ENCODE measurements around the gene HEXB.

Gene HEXB

DNA sequence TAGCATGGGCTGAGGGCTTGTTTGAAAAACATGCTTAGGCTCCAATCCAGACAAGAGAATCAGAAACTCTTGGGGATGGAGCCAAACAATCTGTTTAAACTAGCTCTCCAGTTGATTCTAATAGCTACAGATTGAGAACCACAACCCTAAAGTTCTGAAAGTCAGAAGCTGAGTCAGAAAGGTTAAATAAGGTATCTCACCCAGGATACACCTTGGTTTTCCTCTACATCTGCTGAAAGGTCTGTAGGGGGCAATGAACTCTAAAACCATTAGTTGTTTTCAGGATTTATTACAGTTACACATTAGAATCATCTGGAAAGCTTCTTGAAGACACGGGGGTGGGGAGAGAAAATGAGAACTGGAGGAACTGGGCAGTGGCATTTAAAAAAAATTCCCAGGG is 76.2 kb downstream of the HEXB start:
- no peak for DNase-seq

DNA sequence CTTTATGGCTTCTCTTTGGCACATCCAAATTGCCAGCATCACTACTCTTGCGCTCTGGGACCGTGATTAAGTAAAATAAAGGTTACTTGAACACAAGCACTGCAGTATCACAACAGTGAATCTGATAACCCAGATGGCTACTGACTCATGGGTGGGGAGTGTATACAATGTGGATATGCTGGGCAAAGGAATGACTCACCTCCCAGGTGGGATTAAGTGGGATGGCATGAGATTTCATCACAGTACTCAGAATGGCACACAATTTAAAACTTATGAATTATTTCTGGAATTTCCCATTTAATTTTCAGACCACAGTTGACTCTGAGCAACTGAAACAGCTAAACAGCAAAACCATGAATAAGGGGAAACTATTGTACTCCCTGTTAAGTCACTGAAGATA is 77.6 kb downstream of the HEXB start:
- no peak for DNase-seq

DNA sequence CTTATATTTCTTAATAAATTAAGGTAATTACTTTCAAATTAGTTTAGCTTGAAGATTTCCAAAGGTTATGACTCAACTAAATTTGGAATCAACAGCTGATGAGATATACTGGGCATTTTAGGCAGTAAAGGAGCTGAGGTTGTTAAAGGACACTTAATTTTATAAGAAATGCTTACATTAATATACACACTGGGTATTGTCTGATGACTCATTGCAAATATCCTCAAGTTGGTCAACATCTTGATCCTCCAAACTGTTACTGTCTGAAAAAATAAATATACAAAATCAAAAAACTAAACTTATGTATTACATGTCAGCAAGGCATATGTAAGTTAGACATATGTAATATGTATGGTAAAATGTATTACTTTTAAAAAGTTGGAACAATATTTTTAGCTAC is 78.5 kb downstream of the HEXB start:
- DNase-seq: no peak

DNA sequence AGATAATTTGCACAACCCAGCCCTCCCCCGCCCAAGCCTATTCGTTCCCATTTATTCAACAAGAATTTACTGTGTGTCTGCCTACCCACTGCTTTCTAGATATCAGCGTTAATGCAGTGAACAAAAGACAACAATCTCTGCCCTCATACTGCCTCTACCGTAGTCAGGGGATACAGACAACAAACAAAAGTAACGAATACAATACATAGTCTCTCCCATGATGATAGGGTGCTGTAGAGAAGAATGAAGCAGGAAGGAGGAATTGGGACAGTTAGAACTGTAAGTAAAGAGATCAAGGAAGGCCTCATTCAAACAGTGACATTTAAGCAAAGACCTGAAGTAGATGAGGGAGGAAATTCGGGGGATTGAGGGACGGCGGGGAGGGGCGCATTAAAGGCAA is 80.2 kb downstream of the HEXB start:
- DNase-seq: no peak

DNA sequence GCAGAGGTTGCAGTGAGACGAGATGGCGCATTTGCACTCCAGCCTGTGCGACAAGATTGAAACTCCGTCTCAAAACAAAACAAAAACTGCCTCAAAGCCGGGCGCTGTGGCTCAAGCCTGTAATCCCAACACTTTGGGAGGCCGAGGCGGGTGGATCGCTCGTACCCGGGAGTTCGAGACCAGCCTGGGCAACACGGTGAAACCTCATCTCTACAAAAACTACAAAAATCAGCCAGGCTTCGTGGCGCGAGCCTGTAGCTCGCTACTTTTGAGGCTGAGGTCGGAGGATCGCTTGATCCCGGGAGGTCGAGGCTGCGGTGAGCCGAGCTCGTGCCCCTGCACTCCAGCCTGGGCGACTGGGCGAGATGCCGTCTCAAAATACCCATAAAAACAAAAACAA is 80.9 kb downstream of the HEXB start:
- DNase-seq: no peak

DNA sequence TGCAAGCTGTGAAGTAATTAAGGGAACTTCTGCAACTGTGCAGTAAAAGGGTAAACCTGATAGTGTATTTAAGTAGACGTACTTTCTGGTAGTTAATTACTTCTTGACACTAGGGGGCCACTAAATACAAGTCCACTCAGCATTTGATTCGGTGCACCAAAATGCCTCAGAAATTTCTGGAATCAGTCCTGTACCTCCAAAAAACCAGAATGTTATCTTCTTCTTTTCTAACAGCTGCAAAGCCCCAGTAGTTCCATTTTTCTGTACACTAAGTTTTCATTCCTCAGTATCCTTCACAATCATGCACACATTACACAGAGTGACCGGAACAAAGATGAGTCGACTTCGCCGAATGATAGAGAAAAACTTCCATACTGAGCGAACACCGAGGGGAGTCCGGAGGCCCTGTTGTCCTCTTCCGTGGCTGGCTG is 81.4 kb downstream of the HEXB start:
- DNase-seq: no peak

DNA sequence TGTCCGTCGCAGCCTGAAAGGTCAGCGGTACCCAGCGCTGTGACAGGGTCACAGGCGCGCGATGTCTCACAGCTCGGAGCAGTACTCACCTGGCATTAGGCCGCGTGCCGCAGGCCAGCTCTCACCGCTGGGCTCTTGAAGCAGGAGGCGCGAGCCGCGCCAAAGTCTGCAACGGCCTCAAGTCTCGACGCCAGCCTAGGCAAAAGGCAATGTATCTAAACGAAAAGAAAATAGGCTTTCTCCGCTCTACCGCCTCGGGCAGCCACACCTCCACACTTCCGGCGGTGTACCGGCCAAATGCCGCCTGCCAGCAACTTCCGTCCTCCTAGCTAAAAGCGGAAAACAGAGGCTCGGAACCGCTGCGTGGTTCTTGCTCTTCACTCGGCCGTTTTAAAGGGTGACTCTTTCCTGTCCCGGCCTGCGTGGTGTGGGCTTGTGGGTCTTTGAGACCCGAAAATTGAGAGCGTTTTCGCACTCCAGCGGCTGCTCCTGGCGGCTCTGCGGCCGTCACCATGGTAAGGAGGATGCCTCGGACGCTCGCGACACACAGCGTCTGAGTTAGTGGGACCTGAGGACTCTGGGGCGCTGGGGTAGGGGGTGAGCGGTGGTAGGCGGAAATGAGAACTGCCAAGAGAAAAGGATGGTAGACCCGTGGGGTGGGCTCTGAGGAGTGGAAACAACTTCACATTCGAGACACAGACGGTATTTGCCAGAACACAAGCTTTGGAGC is 82.0 kb downstream of the HEXB start, which contains the start of the genes GFM2 and NSA2:
GFM2 (minus strand) TSS at position 269 of the 730 bp plus-strand sequence. CDS start 3,375 bp downstream, outside the sequence.
NSA2 (plus strand) TSS at position 401 of the 730 bp plus-strand sequence; CDS start at position 513, 112 bp downstream.
- peak; percentile 87 for DNase-seq

DNA sequence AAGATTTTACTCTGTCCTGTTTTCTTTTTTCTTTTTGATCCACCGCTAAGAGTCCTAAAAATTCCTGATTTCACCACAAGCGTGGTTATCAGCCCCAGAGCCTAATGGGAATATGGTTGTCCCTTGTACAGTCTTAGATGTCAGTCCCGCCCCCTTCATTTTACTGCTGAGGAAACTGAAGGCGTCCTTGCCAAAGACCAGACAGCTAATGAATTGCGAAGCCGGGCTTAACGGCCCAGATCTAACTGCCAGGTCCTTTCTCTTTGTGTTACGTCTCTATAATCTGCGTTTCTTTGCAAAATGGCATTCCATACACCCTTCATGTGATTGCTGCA is 82.5 kb downstream of the HEXB start:
- DNase-seq: no peak

All from T-helper 9 cell (primary cell).